B cell (primary cell): ENCODE data around the gene GART. TPM values are rescaled to one million over a fixed set of nuclear protein-coding genes. Genes with fewer than 3 reads are reported as not detected.

Experiments used
- ATAC-seq: fragments of 200-7000 bp; cut with Tn5 transposase; one replicate; pipeline ENCODE4 v1.10.0; 2021; ENCODE audit warnings: low read depth, mild to moderate bottlenecking, moderate number of reproducible peaks, moderate library complexity
- CTCF ChIA-PET: fragments of 350-600 bp; sonication (Branson Sonifier 250); formaldehyde crosslinking; loops from one replicate; lab custom pipeline; 2021; ENCODE audit warnings: antibody characterized with exemption, inconsistent platforms; lab: Charles Lee
- POLR2A ChIA-PET: fragments of 350-600 bp; sonication (Branson Sonifier 250); formaldehyde crosslinking; loops from one replicate; lab custom pipeline; 2021; ENCODE audit warnings: antibody characterized with exemption; lab: Charles Lee
- DNase-seq: peaks from one replicate; pipeline ENCODE4 v3.0.0; 2013
- H2AFZ ChIP-seq: 2 replicates; pipeline ENCODE4 v1.6.1; 2012; ENCODE audit warnings: mild to moderate bottlenecking, low read depth, low read length; ENCODE audit not compliant: insufficient read depth, poor library complexity, severe bottlenecking
- H3K27ac ChIP-seq, 2 donors: 1 replicate in 1 of 2; 2 replicates in 1 of 2; pipeline ENCODE4 v1.5.1; 2012 to 2013; ENCODE audit warnings: low read length in 2 of 2, mild to moderate bottlenecking in 2 of 2, moderate library complexity in 1 of 2
- H3K27me3 ChIP-seq, 4 experiments: fragments of 200-600 bp in 1 of 4; sonication (generic) in 1 of 4; replicated peaks in 1 of 4; 1 replicate in 2 of 4; 2 replicates in 2 of 4; pipeline versions ENCODE4 v1.6.1 to v1.7.0; 2013 to 2016; ENCODE audit warnings: low read length in 3 of 4, mild to moderate bottlenecking in 2 of 4, mixed read lengths in 1 of 4, moderate library complexity in 1 of 4; ENCODE audit not compliant: insufficient read depth in 4 of 4, control insufficient read depth in 3 of 4; ENCODE audit errors: control extremely low read depth in 1 of 4
- H3K36me3 ChIP-seq, 2 experiments: replicated peaks in 1 of 2; 1 replicate in 1 of 2; 2 replicates in 1 of 2; pipeline versions ENCODE4 v1.6.1 to v1.7.1; 2013; ENCODE audit warnings: low read length in 1 of 2; ENCODE audit not compliant: insufficient read depth in 2 of 2, control insufficient read depth in 1 of 2; ENCODE audit errors: control extremely low read depth in 1 of 2, extremely low read depth in 1 of 2
- H3K4me1 ChIP-seq, 2 donors: fragments of 200-600 bp in 1 of 2; sonication (generic) in 1 of 2; 1 replicate in 1 of 2; 2 replicates in 1 of 2; pipeline versions ENCODE4 v1.5.1 to v1.6.1; 2013 to 2017; ENCODE audit warnings: low read length in 2 of 2; ENCODE audit not compliant: control insufficient read depth in 2 of 2, insufficient read depth in 2 of 2
- H3K4me2 ChIP-seq: replicated peaks from 2 replicates; pipeline ENCODE3; 2012; ENCODE audit warnings: mild to moderate bottlenecking, low read depth, low read length; ENCODE audit not compliant: poor library complexity, severe bottlenecking
- H3K4me3 ChIP-seq, 5 experiments: fragments of 200-600 bp in 1 of 5; sonication (generic) in 1 of 5; 1 replicate in 3 of 5; 2 replicates in 2 of 5; pipeline versions ENCODE4 v1.5.1 to v1.7.0; 2011 to 2016; ENCODE audit warnings: low read length in 4 of 5, mild to moderate bottlenecking in 4 of 5, low read depth in 2 of 5, control low read depth in 1 of 5, moderate library complexity in 1 of 5; ENCODE audit not compliant: insufficient read depth in 1 of 5; ENCODE audit errors: control extremely low read depth in 1 of 5, extremely low read depth in 1 of 5
- H3K79me2 ChIP-seq: fragments of 200-600 bp; sonication (generic); one replicate; pipeline ENCODE4 v1.6.0; 2016; ENCODE audit warnings: low read length; ENCODE audit not compliant: control insufficient read depth, insufficient read depth
- H3K9ac ChIP-seq: fragments of 200-600 bp; sonication (generic); 2 replicates; pipeline ENCODE4 v1.6.1; 2017; ENCODE audit warnings: mild to moderate bottlenecking, low read length, moderate library complexity
- H3K9me3 ChIP-seq, 3 donors: one replicate each; pipeline versions ENCODE4 v1.6.1 to v1.7.1; 2013; ENCODE audit warnings: low read length in 2 of 3; ENCODE audit not compliant: control insufficient read depth in 2 of 3, insufficient read depth in 1 of 3; ENCODE audit errors: control extremely low read depth in 1 of 3
- H4K20me1 ChIP-seq: 2 replicates; pipeline ENCODE4 v1.6.0; 2012; ENCODE audit warnings: mild to moderate bottlenecking, low read length; ENCODE audit not compliant: insufficient read depth, control insufficient read depth, poor library complexity, severe bottlenecking
- H3K27ac Mint-ChIP-seq: one replicate; pipeline ENCODE4 v1.8.0; 2021; ENCODE audit warnings: mixed read lengths
- H3K27me3 Mint-ChIP-seq: one replicate; pipeline ENCODE4 v1.8.0; 2021; ENCODE audit warnings: mixed read lengths
- H3K4me1 Mint-ChIP-seq: one replicate; pipeline ENCODE4 v1.8.0; 2021; ENCODE audit warnings: mixed read lengths
- H3K4me3 Mint-ChIP-seq: one replicate; pipeline ENCODE4 v1.8.0; 2021; ENCODE audit warnings: mixed read lengths
- H3K9me3 Mint-ChIP-seq: one replicate; pipeline ENCODE4 v1.8.0; 2022; ENCODE audit warnings: mixed read lengths; ENCODE audit not compliant: insufficient read depth
- CTCF ChIP-seq: fragments of 200-600 bp; IDR thresholded peaks from one replicate; pipeline ENCODE4 v1.8.0; 2022; ENCODE audit warnings: antibody characterized with exemption, mild to moderate bottlenecking
- EZH2 ChIP-seq: IDR thresholded peaks from 2 replicates; pipeline ENCODE4 v1.6.1; 2012; ENCODE audit warnings: borderline replicate concordance, low read depth, mild to moderate bottlenecking, moderate library complexity, low read length; ENCODE audit not compliant: insufficient read depth, poor library complexity, severe bottlenecking
- WGBS: methylation state at CpG from one replicate; pipeline ENCODE4 v1.1.5; 2013; ENCODE audit warnings: missing lambda C conversion rate; ENCODE audit not compliant: insufficient coverage; 5-methylcytosine and 5-hydroxymethylcytosine counted together
- intact Hi-C: fragments of 100-400 bp; cut with micrococcal nuclease; formaldehyde crosslinking; loops from one replicate; pipeline ENCODE4 v1.10.0; 2022
- polyA plus RNA-seq: library from polyadenylated mRNA; depleted of rRNA; stranded (reverse); fragments of >200 nt; gene quantifications from 2 replicates; pipeline ENCODE4 v1.2.3, GENCODE V29; 2012
- total RNA-seq, 2 donors: library from RNA; stranded (reverse); fragments of 120-200 nt in 1 of 2; gene quantifications; 1 replicate in 1 of 2; 2 replicates in 1 of 2; pipeline versions ENCODE4 v1.2.3 to v1.2.4, GENCODE V29; 2013 to 2022

The GART gene
- total and polyA plus RNA-seq, 2 donors (not counting 1 experiment from before 2014, with no cell fraction given), result 8.7 to 58.3 TPM

GRCh38 chr21:33559813-33560212 lies 17.9 kb upstream of the GART start:
- peaks cover 0 to 6% of the 10 kb centered on the region in 2 donors for H3K4me1 ChIP-seq
- no peak overlapping the region for H2AFZ ChIP-seq
- no peaks in the 10 kb centered on the region for H3K9me3 ChIP-seq
- H4K20me1 ChIP-seq, result peaks cover 71% of the 10 kb centered on the region
- 99% methylated on average over 9 of the region's 10 CpGs for WGBS
- no peak for ATAC-seq
- no peaks in the 10 kb centered on the region for H3K27me3 Mint-ChIP-seq
- peaks cover 23% of the 10 kb centered on the region for H3K4me1 Mint-ChIP-seq
- no peak overlapping the region for H3K4me3 ChIP-seq
- H3K36me3 ChIP-seq, result peaks cover 34 to 88% of the 10 kb centered on the region in 2 experiments
- H3K27ac ChIP-seq, result no peak overlapping the region
- no peaks in the 10 kb centered on the region for H3K27me3 ChIP-seq
- H3K9me3 Mint-ChIP-seq, result no peaks in the 10 kb centered on the region
- ChIA-PET CTCF (no interaction called here), POLR2A (no interaction called here)
- H3K9ac ChIP-seq, result no peak overlapping the region
- H3K4me2 ChIP-seq, result no peak overlapping the region
- intact Hi-C loops, result loop anchor here (2.0 kb wide), 1 partner anchor 13 kb away; no protein-coding TSS in a partner anchor
- TF ChIP-seq EZH2 (no peak), CTCF (no peak)
- DNase-seq, result no peak
- peaks cover 84% of the 10 kb centered on the region for H3K79me2 ChIP-seq
- no peak overlapping the region for H3K27ac Mint-ChIP-seq
- H3K4me3 Mint-ChIP-seq, result no peak overlapping the region

GRCh38 chr21:33558777-33559421 lies 17.0 kb upstream of the GART start:
- ChIA-PET CTCF (interaction anchor here (0.6 kb wide), 1 partner anchor 24 kb away, joined by 3 read pairs; no protein-coding TSS in a partner anchor), POLR2A (no interaction called here)
- no peaks in the 10 kb centered on the region for H3K27me3 Mint-ChIP-seq
- no peaks in the 10 kb centered on the region for H3K9me3 ChIP-seq
- H3K27ac Mint-ChIP-seq, result no peak overlapping the region
- WGBS, result no CpG with 5 or more reads among the region's 4 CpGs
- H3K4me1 Mint-ChIP-seq, result peaks cover 30% of the 10 kb centered on the region
- H3K9me3 Mint-ChIP-seq, result no peaks in the 10 kb centered on the region
- H3K4me1 ChIP-seq, result peaks cover 0 to 6% of the 10 kb centered on the region in 2 donors
- no peaks in the 10 kb centered on the region for H3K27me3 ChIP-seq
- no peak overlapping the region for H3K4me2 ChIP-seq
- no peak overlapping the region for H2AFZ ChIP-seq
- peaks cover 74% of the 10 kb centered on the region for H4K20me1 ChIP-seq
- no peak overlapping the region for H3K4me3 ChIP-seq
- peaks cover 39 to 92% of the 10 kb centered on the region in 2 experiments for H3K36me3 ChIP-seq
- intact Hi-C loops, result no loop called here
- H3K4me3 Mint-ChIP-seq, result no peak overlapping the region
- TF ChIP-seq EZH2 (no peak), CTCF (no peak)
- peaks cover 86% of the 10 kb centered on the region for H3K79me2 ChIP-seq
- H3K9ac ChIP-seq, result no peak overlapping the region
- DNase-seq (no peak), ATAC-seq (no peak)
- no peak overlapping the region for H3K27ac ChIP-seq
